ENCODE data around the gene SULT1E1. TPM values are rescaled to one million over a fixed set of nuclear protein-coding genes. Genes with fewer than 3 reads are reported as not detected.
"Not testable (repeated sequence)": the region's sequence is repeated elsewhere in the genome, so short reads cannot be mapped to it uniquely, and the experiment has no call there.

The SULT1E1 gene
- total RNA-seq, 2 experiments from 2014 or later, result not detected

GRCh38 chr4:69831646-69832325 lies 28.2 kb downstream of the SULT1E1 start:
- Mint-ChIP-seq H3K27me3 (no peaks in the 10 kb centered on the region), H3K4me3 (peak overlapping the region; percentile 87), H3K36me3 (peaks cover 2% of the 10 kb centered on the region), H3K4me1 (peaks cover 12% of the 10 kb centered on the region), H3K9me3 (peaks cover 2% of the 10 kb centered on the region), H3K27ac (peak overlapping the region; percentile 89)
- POLR2A ChIA-PET, result interaction anchor here (1.1 kb wide), 1 partner anchor 121 kb away, joined by 3 read pairs; no protein-coding TSS in a partner anchor
- ATAC-seq (ENCODE audit: low read depth), result peak; percentile 89
- no peak for DNase-seq

DNA sequence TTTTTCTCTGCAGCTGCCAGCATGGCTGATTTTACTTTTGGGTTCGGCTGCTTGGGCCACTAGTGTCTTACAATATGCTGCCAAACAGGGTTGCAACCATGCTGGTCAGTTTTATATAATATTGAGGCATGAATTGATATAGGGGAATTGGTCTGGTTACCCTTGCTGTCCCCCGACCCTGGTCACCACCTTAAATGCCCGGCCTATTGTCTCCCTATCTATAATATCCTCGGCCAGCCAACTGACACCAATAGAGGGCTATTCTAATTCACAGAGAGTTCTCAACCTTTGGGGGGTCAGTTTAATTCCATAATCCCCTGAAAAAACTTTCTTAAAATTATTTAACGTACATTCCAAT lies 28.7 kb downstream of the SULT1E1 start:
- POLR2A ChIA-PET, result interaction anchor here (1.1 kb wide), 1 partner anchor 120 kb away, joined by 3 read pairs; no protein-coding TSS in a partner anchor
- H3K27me3 Mint-ChIP-seq, result no peaks in the 10 kb centered on the region
- no peak for ATAC-seq (ENCODE audit: low read depth)
- peak overlapping the region; percentile 87 for H3K4me3 Mint-ChIP-seq
- H3K4me1 Mint-ChIP-seq, result peaks cover 12% of the 10 kb centered on the region
- H3K9me3 Mint-ChIP-seq, result peaks cover 2% of the 10 kb centered on the region
- no peak for DNase-seq
- no peak overlapping the region for H3K27ac Mint-ChIP-seq
- peaks cover 2% of the 10 kb centered on the region for H3K36me3 Mint-ChIP-seq

- peaks cover 2% of the 10 kb centered on the region for H3K36me3 Mint-ChIP-seq
- ATAC-seq (ENCODE audit: low read depth) (peak; percentile 54), DNase-seq (no peak)
- H3K27ac Mint-ChIP-seq, result no peak overlapping the region
- H3K9me3 Mint-ChIP-seq, result peaks cover 2% of the 10 kb centered on the region
- no peak overlapping the region for H3K4me3 Mint-ChIP-seq
- no peaks in the 10 kb centered on the region for H3K27me3 Mint-ChIP-seq
- peaks cover 12% of the 10 kb centered on the region for H3K4me1 Mint-ChIP-seq
- POLR2A ChIA-PET, result interaction anchor here (1.1 kb wide), 1 partner anchor 120 kb away, joined by 3 read pairs; no protein-coding TSS in a partner anchor
Measured at GRCh38 chr4:69830560-69831269, 29.2 kb downstream of the SULT1E1 start.

GRCh38 chr4:69830192-69830559 lies 29.8 kb downstream of the SULT1E1 start:
- Mint-ChIP-seq H3K36me3 (peaks cover 2% of the 10 kb centered on the region), H3K4me3 (no peak overlapping the region), H3K9me3 (peaks cover 2% of the 10 kb centered on the region), H3K27ac (no peak overlapping the region), H3K27me3 (no peaks in the 10 kb centered on the region), H3K4me1 (peaks cover 13% of the 10 kb centered on the region)
- ATAC-seq (ENCODE audit: low read depth) (no peak), DNase-seq (no peak)
- POLR2A ChIA-PET, result no interaction called here

DNA sequence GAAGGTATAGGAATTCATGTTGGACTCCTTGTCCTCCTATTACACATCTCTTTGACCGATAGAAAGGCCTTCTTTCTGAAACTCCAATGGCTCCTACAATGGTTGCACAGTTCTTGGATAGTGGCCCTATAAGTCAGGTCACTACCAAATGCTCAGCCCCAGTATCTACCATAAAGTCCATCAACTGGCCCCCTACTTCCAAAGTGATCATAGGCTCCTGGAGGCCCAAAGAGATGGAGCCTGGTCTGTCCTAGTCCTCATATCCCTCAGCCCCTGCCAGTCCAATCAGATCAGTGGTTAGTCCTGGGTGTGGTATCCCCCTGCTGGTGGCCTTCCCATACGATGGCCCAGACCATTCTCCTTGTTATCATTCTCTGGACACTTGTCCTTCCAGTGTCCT lies 30.3 kb downstream of the SULT1E1 start:
- Mint-ChIP-seq H3K4me1 (peaks cover 15% of the 10 kb centered on the region), H3K9me3 (peaks cover 2% of the 10 kb centered on the region), H3K4me3 (no peak overlapping the region), H3K36me3 (peaks cover 2% of the 10 kb centered on the region), H3K27ac (no peak overlapping the region), H3K27me3 (no peaks in the 10 kb centered on the region)
- no peak for DNase-seq
- ATAC-seq (ENCODE audit: low read depth), result no peak
- POLR2A ChIA-PET, result no interaction called here

DNA sequence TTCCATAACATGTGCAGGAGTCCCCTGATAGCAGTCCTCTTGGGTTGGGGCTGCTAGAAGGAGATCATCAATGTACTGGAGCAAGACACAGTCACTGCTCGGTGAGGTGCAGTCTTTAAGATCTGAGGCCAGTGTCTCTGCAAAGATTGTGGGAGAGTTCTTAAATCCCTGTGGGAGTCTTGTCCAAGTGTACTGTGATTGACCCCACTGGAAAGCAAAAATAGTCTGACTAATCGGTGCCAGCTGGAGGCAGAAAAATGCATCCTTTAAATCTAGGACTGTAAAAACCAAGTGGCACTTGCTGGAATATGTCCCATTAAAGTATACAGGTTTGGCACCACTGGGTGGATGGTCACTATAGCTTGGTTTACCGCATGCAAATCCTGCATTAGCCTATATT lies 31.1 kb downstream of the SULT1E1 start:
- Mint-ChIP-seq H3K36me3 (peaks cover 2% of the 10 kb centered on the region), H3K4me3 (no peak overlapping the region), H3K9me3 (peaks cover 2% of the 10 kb centered on the region), H3K27me3 (no peaks in the 10 kb centered on the region), H3K27ac (no peak overlapping the region), H3K4me1 (peaks cover 15% of the 10 kb centered on the region)
- DNase-seq (no peak), ATAC-seq (ENCODE audit: low read depth) (no peak)
- POLR2A ChIA-PET, result no interaction called here

- H3K27me3 Mint-ChIP-seq; DNase-seq; H3K36me3 Mint-ChIP-seq; H3K27ac Mint-ChIP-seq; H3K4me1 Mint-ChIP-seq; H3K9me3 Mint-ChIP-seq; ATAC-seq (ENCODE audit: low read depth); H3K4me3 Mint-ChIP-seq: not testable (repeated sequence)
- POLR2A ChIA-PET, result interaction anchor here (0.9 kb wide), 1 partner anchor 65 kb away, joined by 3 read pairs; the partner anchor contains the start of gene SULT1B1
Measured at GRCh38 chr4:69825056-69825455, 34.9 kb downstream of the SULT1E1 start.

- no peak for DNase-seq
Measured at GRCh38 chr4:69823481-69824186, 36.3 kb downstream of the SULT1E1 start.

GRCh38 chr4:69823048-69823447 lies 36.9 kb downstream of the SULT1E1 start:
- POLR2A ChIA-PET, result no interaction called here
- DNase-seq, result no peak
- no peaks in the 10 kb centered on the region for H3K27me3 Mint-ChIP-seq
- no peak overlapping the region for H3K4me3 Mint-ChIP-seq
- H3K36me3 Mint-ChIP-seq, result no peaks in the 10 kb centered on the region
- peaks cover 3% of the 10 kb centered on the region for H3K4me1 Mint-ChIP-seq
- ATAC-seq (ENCODE audit: low read depth), result no peak
- H3K27ac Mint-ChIP-seq, result no peak overlapping the region
- H3K9me3 Mint-ChIP-seq, result peaks cover 1% of the 10 kb centered on the region

More at GRCh38 chr4:69823481-69824186, 36.3 kb downstream of the SULT1E1 start:
- ATAC-seq (ENCODE audit: low read depth), result peak; percentile 98
- H3K27ac Mint-ChIP-seq, result no peak overlapping the region
- peaks cover 1% of the 10 kb centered on the region for H3K9me3 Mint-ChIP-seq
- no peak overlapping the region for H3K4me3 Mint-ChIP-seq
- POLR2A ChIA-PET, result no interaction called here
- H3K4me1 Mint-ChIP-seq, result peaks cover 3% of the 10 kb centered on the region
- H3K36me3 Mint-ChIP-seq, result no peaks in the 10 kb centered on the region
- H3K27me3 Mint-ChIP-seq, result no peaks in the 10 kb centered on the region

DNA sequence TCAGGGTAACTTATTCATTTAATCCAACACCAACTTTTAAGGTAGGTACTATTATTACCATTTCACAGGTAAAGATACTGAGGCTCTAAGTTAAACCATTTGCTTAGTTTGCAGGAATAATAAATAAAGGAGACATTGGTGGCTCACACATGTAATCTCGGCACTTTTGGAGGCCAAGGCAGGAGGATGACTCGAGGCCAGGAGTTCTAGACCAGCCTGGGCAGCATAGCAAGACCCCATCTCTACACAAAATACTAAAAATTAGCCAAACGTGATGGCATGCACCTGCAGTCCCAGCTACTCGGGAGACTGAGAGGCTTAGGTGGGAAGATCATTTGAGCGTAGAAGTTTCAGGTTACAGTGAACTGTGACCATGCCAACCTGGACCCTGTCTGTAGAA lies 37.7 kb downstream of the SULT1E1 start:
- Mint-ChIP-seq H3K27me3 (no peaks in the 10 kb centered on the region), H3K27ac (no peak overlapping the region), H3K4me1 (peaks cover 3% of the 10 kb centered on the region), H3K4me3 (no peak overlapping the region), H3K36me3 (no peaks in the 10 kb centered on the region), H3K9me3 (peaks cover 1% of the 10 kb centered on the region)
- POLR2A ChIA-PET, result no interaction called here
- DNase-seq (no peak), ATAC-seq (ENCODE audit: low read depth) (no peak)

DNA sequence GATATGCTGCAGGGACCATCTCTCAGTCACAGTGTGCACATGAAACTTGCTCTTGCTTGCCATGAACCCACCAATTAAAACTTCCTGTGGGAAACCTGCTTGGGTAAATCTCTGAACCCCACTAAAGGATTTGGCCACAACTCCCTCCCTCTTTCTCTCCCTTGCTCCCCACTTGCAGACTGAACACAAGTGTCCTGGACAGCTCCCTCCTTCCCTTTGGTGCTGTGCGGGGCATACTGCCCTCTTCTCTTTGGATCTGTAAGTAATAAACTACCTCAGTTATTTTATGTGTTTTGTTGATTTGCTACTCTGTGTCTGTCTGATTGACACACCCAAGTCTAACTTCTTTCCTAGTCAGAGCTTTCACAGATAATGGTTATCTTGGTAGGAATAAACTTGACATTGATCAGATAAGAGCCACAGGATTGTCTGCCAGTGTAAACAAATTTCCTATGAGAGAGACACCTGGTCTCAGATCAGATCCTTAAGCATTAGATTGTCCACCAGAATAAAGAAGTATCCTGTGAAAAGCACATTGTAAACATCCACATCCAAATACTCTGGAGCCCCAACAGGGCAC lies 41.8 kb downstream of the SULT1E1 start:
- Mint-ChIP-seq H3K4me3 (no peak overlapping the region), H3K9me3 (peaks cover 1% of the 10 kb centered on the region), H3K4me1 (no peaks in the 10 kb centered on the region), H3K36me3 (no peaks in the 10 kb centered on the region), H3K27ac (no peak overlapping the region), H3K27me3 (no peaks in the 10 kb centered on the region)
- DNase-seq, result no peak
- POLR2A ChIA-PET, result no interaction called here
- no peak for ATAC-seq (ENCODE audit: low read depth)

- H3K27ac Mint-ChIP-seq, result no peak overlapping the region
- H3K4me1 Mint-ChIP-seq, result no peaks in the 10 kb centered on the region
- DNase-seq (no peak), ATAC-seq (ENCODE audit: low read depth) (no peak)
- peaks cover 1% of the 10 kb centered on the region for H3K9me3 Mint-ChIP-seq
- H3K36me3 Mint-ChIP-seq, result no peaks in the 10 kb centered on the region
- POLR2A ChIA-PET, result no interaction called here
- no peak overlapping the region for H3K4me3 Mint-ChIP-seq
- H3K27me3 Mint-ChIP-seq, result no peaks in the 10 kb centered on the region
Measured at GRCh38 chr4:69816236-69816635, 43.7 kb downstream of the SULT1E1 start.

DNA sequence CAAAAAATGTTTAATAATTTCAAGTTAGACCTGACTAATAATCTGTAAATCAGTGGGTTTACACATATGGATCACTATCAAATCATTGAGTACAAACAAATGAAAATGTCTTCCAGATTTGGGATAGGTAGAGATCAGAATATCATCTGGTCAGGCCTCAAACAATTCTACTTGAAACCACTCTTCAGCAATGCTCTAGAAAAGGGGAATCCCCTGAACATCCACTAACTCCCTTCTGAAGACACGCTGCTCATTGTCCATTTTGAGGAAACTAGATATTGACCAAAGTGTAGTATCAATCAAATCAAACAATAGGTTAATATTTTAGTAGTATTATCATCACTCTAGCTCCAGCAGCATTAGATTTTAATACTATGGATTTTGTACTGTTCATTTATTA lies 46.3 kb downstream of the SULT1E1 start:
- no peaks in the 10 kb centered on the region for H3K4me1 Mint-ChIP-seq
- H3K4me3 Mint-ChIP-seq, result no peak overlapping the region
- ATAC-seq (ENCODE audit: low read depth) (no peak), DNase-seq (no peak)
- no peak overlapping the region for H3K27ac Mint-ChIP-seq
- POLR2A ChIA-PET, result no interaction called here
- H3K9me3 Mint-ChIP-seq, result peaks cover 1% of the 10 kb centered on the region
- H3K36me3 Mint-ChIP-seq, result no peaks in the 10 kb centered on the region
- no peaks in the 10 kb centered on the region for H3K27me3 Mint-ChIP-seq
